ENCODE results near the gene DIS3.
A peak's percentile ranks its signal among the peaks of the same experiment; 100 is the strongest.
"Not testable (repeated sequence)": the region's sequence is repeated elsewhere in the genome, so short reads cannot be mapped to it uniquely, and the experiment has no call there.

DIS3 gene

GRCh38 chr13:72781451-72782439, at the start of gene DIS3, which contains the start of gene PIBF1:
DIS3 (minus strand) TSS chr13:72781900; CDS start chr13:72781832, 68 bp downstream.
PIBF1 (plus strand) TSS chr13:72782133; CDS start chr13:72783470, 1,337 bp downstream.
- peak; percentile 99 for DNase-seq

GRCh38 chr13:72823724-72824123, 42.0 kb upstream of the DIS3 start:
- peak; percentile 77 for DNase-seq

GRCh38 chr13:72823081-72823480, 41.4 kb upstream of the DIS3 start:
- no peak for DNase-seq

- DNase-seq, result no peak
Measured at GRCh38 chr13:72820898-72821279, 39.2 kb upstream of the DIS3 start.

GRCh38 chr13:72820156-72820897, 38.6 kb upstream of the DIS3 start:
- no peak for DNase-seq

- DNase-seq, result peak; percentile 41
Measured at GRCh38 chr13:72808917-72809500, 27.3 kb upstream of the DIS3 start.

- DNase-seq, result not testable (repeated sequence)
Measured at GRCh38 chr13:72806514-72806913, 24.8 kb upstream of the DIS3 start.

GRCh38 chr13:72805676-72806346, 24.1 kb upstream of the DIS3 start:
- peak; percentile 43 for DNase-seq

- no peak for DNase-seq
Measured at GRCh38 chr13:72804301-72804700, 22.6 kb upstream of the DIS3 start.

GRCh38 chr13:72798817-72799216, 17.1 kb upstream of the DIS3 start:
- no peak for DNase-seq

GRCh38 chr13:72792640-72793039, 10.9 kb upstream of the DIS3 start:
- no peak for DNase-seq

- no peak for DNase-seq
Measured at GRCh38 chr13:72788831-72789230, 7.1 kb upstream of the DIS3 start.

GRCh38 chr13:72784679-72785078, 3.0 kb upstream of the DIS3 start:
- DNase-seq, result not testable (repeated sequence)

GRCh38 chr13:72782717-72783116, 1.0 kb upstream of the DIS3 start:
- peak; percentile 13 for DNase-seq

GRCh38 chr13:72774019-72774418, 7.7 kb downstream of the DIS3 start:
- DNase-seq, result no peak

- DNase-seq, result no peak
Measured at GRCh38 chr13:72763411-72763810, 18.3 kb downstream of the DIS3 start.

GRCh38 chr13:72760189-72760588, 21.5 kb downstream of the DIS3 start:
- no peak for DNase-seq

- DNase-seq, result no peak
Measured at GRCh38 chr13:72757792-72758535, 23.7 kb downstream of the DIS3 start.

- no peak for DNase-seq
Measured at GRCh38 chr13:72754111-72754510, 27.6 kb downstream of the DIS3 start.

GRCh38 chr13:72751220-72751619, 30.5 kb downstream of the DIS3 start:
- no peak for DNase-seq

GRCh38 chr13:72745260-72745659, 36.4 kb downstream of the DIS3 start:
- peak; percentile 30 for DNase-seq

- DNase-seq, result no peak
Measured at GRCh38 chr13:72740015-72740414, 41.7 kb downstream of the DIS3 start.

Measured in suppressor macrophage treated with lipopolysaccharide for 4 hours (primary cell).